C4-2B (cell line): ENCODE measurements around the gene GPR37L1.
"Not testable (repeated sequence)": the region's sequence is repeated elsewhere in the genome, so short reads cannot be mapped to it uniquely, and the experiment has no call there.

ENCODE experiments used
- CTCF ChIP-seq: fragments of 450-650 bp; conservative IDR thresholded peaks from 2 replicates; pipeline ENCODE4 v1.5.1; 2017; ENCODE audit warnings: mild to moderate bottlenecking
- ZFX ChIP-seq: fragments of 450-650 bp; IDR thresholded peaks from 2 replicates; pipeline ENCODE4 v1.6.1; 2017

- TF ChIP-seq CTCF, ZFX: not testable (repeated sequence)
These were observed 58.0 kb downstream of the GPR37L1 start for GRCh38 chr1:202180751-202181139.
